Lower leg skin (tissue), 3 donors: ENCODE measurements around the gene KLHDC4.

Source experiments
- CTCF ChIP-seq, 3 donors: fragments of 450-650 bp; IDR thresholded peaks; one replicate each; pipeline ENCODE4 v1.5.1; 2016; ENCODE audit warnings: antibody characterized with exemption in 3 of 3, mild to moderate bottlenecking in 3 of 3, moderate library complexity in 2 of 3
- POLR2A ChIP-seq, 2 donors: fragments of 450-650 bp; IDR thresholded peaks; one replicate each; pipeline ENCODE4 v1.6.1; 2016 to 2017; ENCODE audit warnings: antibody characterized with exemption in 2 of 2, mild to moderate bottlenecking in 1 of 2, moderate library complexity in 1 of 2

GRCh38 chr16:87766485-87766797, 655 bp upstream of the KLHDC4 start:
- TF ChIP-seq CTCF (IDR thresholded peaks at IDR 0.05) (no peak), POLR2A (IDR thresholded peaks at IDR 0.05) (no peak)
